Heart left ventricle (tissue), 13 donors: ENCODE results near the gene POLQ.

Experiments used
- CTCF ChIP-seq, 12 donors: fragments of 200-600 bp; sonication (generic) in 4 of 12; IDR thresholded peaks; one replicate each; pipeline versions ENCODE4 v1.5.0 to v1.8.0; 2018 to 2022; ENCODE audit warnings: antibody characterized with exemption in 12 of 12, mild to moderate bottlenecking in 5 of 12
- POLR2A ChIP-seq, 2 donors: fragments of 450-650 bp; IDR thresholded peaks; one replicate each; pipeline ENCODE4 v1.6.1; 2017; ENCODE audit warnings: antibody characterized with exemption in 2 of 2, mild to moderate bottlenecking in 2 of 2, moderate library complexity in 2 of 2
- donor health status: ischemic (EF 13 %, LVEDD 7.1; RV severe dilation, severe dysfunction).
- donor health status: DM: no; HTN: yes; CAD: no.
- donor health status: DM: no; HTN: no; CAD: no.
- donor health status: ischemic (EF 25% LVEDD 6.9; RV normal size, moderate dysfunction).
- donor health status: ischemic (EF 25% LVEDD 5.7; RV mildly dilated, moderate dysfunction).
- donor health status: ischemic (EF 35%, LVEDD 5.7; RV mildly dilated, moderate dysfunction).
- donor health status: nonischemic (EF 11% LVEDD 7.7; RV severe dilation, severe dysfunction).
- donor health status: DM: yes; HTN: yes; CAD: no.
- donor health status: PGD.
- donor health status: ischemic (EF 29% LVEDD 5.4; RV normal size, mild dysfunction).
- donor health status: nonischemic (EF 23%, LVEDD 6.1; RV moderate dilation, normal function).

- TF ChIP-seq CTCF (IDR thresholded peaks at IDR 0.05) (no peak), POLR2A (IDR thresholded peaks at IDR 0.05) (no peak)
These were observed 35.9 kb upstream of the POLQ start for GRCh38 chr3:121581691-121582090.
